Measurements from ENCODE around the gene NDUFA13.
A peak's percentile ranks its signal among the peaks of the same experiment; 100 is the strongest.

Gene NDUFA13

DNA sequence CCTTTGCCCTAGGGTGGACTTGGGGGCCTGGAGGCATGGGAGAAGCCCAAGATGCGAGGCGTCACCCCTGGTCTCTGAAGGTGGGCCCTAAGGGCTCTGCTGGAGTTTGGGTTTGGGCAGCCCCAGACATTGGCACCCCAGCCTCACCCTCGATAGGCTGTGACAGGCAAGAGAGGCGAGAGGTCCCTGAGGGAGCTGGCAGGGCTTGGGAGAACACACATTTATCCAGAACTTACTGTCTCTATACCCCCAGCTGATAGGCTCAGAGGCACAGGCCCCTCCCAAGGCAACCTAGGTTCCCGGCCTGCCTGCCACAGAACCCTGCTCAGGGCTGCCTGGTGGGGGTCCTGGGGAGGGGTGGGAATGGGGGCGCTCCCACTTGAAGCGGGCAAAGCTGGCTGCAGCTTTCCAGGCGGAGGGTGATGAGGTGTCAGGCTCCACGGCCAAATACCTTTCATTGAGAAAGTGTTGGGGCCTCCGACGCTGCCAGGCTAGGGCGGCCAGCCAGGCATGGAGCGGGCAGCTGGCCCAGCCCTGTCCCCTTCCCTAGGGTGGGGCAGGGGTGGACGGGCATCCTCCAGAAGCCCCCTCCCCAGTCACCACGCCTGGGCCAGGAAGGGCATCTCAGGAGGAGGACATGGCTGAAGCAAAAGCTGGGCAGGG is 31.8 kb downstream of the NDUFA13 start:
- TF ChIP-seq YY1 (IDR thresholded peaks at IDR 0.05; ENCODE audit: insufficient read depth, insufficient read length) (no peak), SUZ12 (IDR thresholded peaks at IDR 0.05; ENCODE audit: extremely low read depth, insufficient read depth, insufficient read length) (no peak), ZNF274 (IDR thresholded peaks at IDR 0.05; ENCODE audit: low read depth, low read length) (no peak)

DNA sequence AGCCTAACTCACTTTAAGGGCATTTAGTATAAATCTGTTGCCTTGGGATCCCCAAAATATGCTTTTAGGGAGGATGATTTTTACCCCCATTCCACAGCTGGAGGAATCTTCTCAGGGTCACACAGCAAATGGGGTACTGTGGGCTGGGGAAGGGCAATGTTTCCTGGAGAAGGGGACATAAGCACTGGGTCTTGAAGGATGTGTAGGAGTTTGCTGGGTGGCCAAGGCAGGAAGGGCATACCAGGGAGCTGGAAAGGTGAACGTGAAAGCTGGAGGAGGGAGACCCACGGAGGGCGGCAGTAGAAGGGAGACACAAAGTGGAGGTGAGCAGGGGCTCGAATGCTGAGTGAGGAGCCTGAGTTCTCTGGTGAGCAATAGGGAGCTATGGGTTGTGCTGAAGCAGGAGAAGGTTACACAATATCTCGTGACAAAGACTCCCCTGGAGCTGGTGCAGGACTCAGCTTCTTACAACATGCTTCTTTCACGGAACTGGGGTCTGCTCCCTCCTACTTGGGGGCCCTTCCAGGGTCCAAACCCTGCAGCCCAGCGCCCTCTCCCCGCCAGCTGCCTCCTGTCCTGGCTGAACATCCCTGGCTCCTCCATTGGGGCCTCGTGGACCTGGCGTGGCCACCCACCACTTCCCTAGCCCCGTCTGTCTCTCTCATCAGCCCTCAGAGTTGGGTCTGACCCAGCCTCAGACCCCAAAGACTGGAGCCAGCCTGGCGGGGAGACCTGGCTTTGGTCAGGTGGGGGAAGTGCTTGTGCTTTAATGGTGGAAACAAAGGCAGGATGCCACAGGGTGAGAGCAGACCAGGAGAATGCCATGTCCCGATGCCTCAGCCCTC is 33.1 kb downstream of the NDUFA13 start:
- Histone ChIP-seq H3K36me3 (ENCODE audit: insufficient read depth, insufficient read length, low read length) (peaks cover 26% of the 10 kb centered on the region), H3K9me3 (ENCODE audit: insufficient read depth, low read length) (no peaks in the 10 kb centered on the region), H3K9ac (ENCODE audit: insufficient read length, low read depth) (no peak overlapping the region), H3K4me3 (ENCODE audit: insufficient read length, low read depth) (no peak overlapping the region), H3K4me1 (ENCODE audit: insufficient read depth, insufficient read length) (peaks cover 34% of the 10 kb centered on the region), H3K27me3 (ENCODE audit: insufficient read depth, insufficient read length) (no peaks in the 10 kb centered on the region)
- no peak for TF ChIP-seq ZNF274 (IDR thresholded peaks at IDR 0.05; ENCODE audit: low read depth, low read length)
- TF ChIP-seq SUZ12 (IDR thresholded peaks at IDR 0.05; ENCODE audit: extremely low read depth, insufficient read depth, insufficient read length), result no peak
- TF ChIP-seq YY1 (IDR thresholded peaks at IDR 0.05; ENCODE audit: insufficient read depth, insufficient read length), result no peak
- no peak for DNase-seq (ENCODE audit: low read depth, low spot score)

More for the DNA sequence above, 31.8 kb downstream of the NDUFA13 start:
- no peaks in the 10 kb centered on the region for H3K27me3 ChIP-seq (ENCODE audit: insufficient read depth, insufficient read length)
- H3K4me3 ChIP-seq (ENCODE audit: insufficient read length, low read depth), result no peak overlapping the region
- peak overlapping the region; percentile 58 for H3K9ac ChIP-seq (ENCODE audit: insufficient read length, low read depth)
- H3K4me1 ChIP-seq (ENCODE audit: insufficient read depth, insufficient read length), result peaks cover 34% of the 10 kb centered on the region
- H3K36me3 ChIP-seq (ENCODE audit: insufficient read depth, insufficient read length, low read length), result peaks cover 39% of the 10 kb centered on the region
- no peaks in the 10 kb centered on the region for H3K9me3 ChIP-seq (ENCODE audit: insufficient read depth, low read length)
- no peak for DNase-seq (ENCODE audit: low read depth, low spot score)

DNA sequence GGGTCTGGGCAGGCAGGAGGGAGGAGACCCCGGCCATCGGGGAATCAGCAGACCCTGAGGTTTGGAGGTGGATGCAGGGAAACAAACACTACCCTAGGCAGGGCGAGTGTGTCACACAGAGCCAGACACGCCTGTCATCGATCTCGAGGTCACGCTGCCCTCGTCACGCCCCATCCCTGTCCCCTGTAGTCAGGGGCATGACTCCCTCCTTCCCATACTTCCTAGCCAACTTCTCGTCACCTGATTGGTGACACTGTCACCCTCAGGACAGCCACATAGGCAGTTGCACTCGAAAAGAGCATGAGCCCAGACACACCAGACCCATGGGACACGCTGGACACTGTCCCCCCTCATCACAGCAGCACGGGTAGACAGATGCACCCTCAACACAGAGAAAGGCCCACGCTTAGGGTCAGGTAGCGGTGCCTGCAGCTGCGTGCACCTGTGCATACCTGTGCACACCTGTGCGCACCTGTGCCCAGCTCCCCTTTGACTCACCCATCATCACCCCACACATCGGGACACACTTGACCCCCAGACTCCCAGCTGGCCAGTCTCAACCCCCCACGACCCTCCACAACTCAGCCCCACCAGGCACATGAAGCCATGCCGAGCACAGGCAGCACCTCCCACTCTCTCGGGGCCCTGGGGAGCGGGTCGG is 33.9 kb downstream of the NDUFA13 start:
- Histone ChIP-seq H3K4me3 (ENCODE audit: insufficient read length, low read depth) (no peak overlapping the region), H3K36me3 (ENCODE audit: insufficient read depth, insufficient read length, low read length) (peaks cover 18% of the 10 kb centered on the region), H3K4me1 (ENCODE audit: insufficient read depth, insufficient read length) (peaks cover 37% of the 10 kb centered on the region), H3K27me3 (ENCODE audit: insufficient read depth, insufficient read length) (no peaks in the 10 kb centered on the region), H3K9ac (ENCODE audit: insufficient read length, low read depth) (peak overlapping the region; percentile 52), H3K9me3 (ENCODE audit: insufficient read depth, low read length) (no peaks in the 10 kb centered on the region)
- TF ChIP-seq SUZ12 (IDR thresholded peaks at IDR 0.05; ENCODE audit: extremely low read depth, insufficient read depth, insufficient read length) (no peak), YY1 (IDR thresholded peaks at IDR 0.05; ENCODE audit: insufficient read depth, insufficient read length) (no peak), ZNF274 (IDR thresholded peaks at IDR 0.05; ENCODE audit: low read depth, low read length) (no peak)
- DNase-seq (ENCODE audit: low read depth, low spot score), result no peak

DNA sequence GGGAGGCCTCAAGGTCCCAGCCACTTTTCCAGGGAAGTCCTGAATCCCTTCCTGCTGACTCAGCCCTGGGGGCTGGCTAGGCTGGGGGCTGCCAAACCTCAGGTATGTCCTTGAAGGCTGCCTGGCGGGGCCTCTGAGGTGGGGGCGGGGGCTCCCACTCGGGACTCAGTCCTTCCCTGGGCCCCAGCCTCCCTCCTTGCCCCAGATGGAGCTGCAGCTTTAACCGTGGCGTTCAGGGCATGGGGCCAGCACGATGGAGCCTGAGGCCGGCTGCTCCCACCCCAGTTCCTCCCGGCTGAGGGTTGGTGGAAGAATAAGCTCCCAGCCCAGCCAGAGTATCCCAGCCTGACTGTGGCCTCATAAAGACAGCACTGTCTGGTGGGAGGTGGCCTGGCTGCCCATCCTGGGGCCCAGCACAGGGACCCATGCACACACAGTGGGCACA is 34.5 kb downstream of the NDUFA13 start:
- H3K36me3 ChIP-seq (ENCODE audit: insufficient read depth, insufficient read length, low read length), result peaks cover 13% of the 10 kb centered on the region
- no peaks in the 10 kb centered on the region for H3K9me3 ChIP-seq (ENCODE audit: insufficient read depth, low read length)
- TF ChIP-seq SUZ12 (IDR thresholded peaks at IDR 0.05; ENCODE audit: extremely low read depth, insufficient read depth, insufficient read length) (no peak), ZNF274 (IDR thresholded peaks at IDR 0.05; ENCODE audit: low read depth, low read length) (no peak), YY1 (IDR thresholded peaks at IDR 0.05; ENCODE audit: insufficient read depth, insufficient read length) (no peak)
- no peak for DNase-seq (ENCODE audit: low read depth, low spot score)
- peak overlapping the region; percentile 52 for H3K9ac ChIP-seq (ENCODE audit: insufficient read length, low read depth)
- H3K27me3 ChIP-seq (ENCODE audit: insufficient read depth, insufficient read length), result no peaks in the 10 kb centered on the region
- no peak overlapping the region for H3K4me3 ChIP-seq (ENCODE audit: insufficient read length, low read depth)
- peaks cover 37% of the 10 kb centered on the region for H3K4me1 ChIP-seq (ENCODE audit: insufficient read depth, insufficient read length)

DNA sequence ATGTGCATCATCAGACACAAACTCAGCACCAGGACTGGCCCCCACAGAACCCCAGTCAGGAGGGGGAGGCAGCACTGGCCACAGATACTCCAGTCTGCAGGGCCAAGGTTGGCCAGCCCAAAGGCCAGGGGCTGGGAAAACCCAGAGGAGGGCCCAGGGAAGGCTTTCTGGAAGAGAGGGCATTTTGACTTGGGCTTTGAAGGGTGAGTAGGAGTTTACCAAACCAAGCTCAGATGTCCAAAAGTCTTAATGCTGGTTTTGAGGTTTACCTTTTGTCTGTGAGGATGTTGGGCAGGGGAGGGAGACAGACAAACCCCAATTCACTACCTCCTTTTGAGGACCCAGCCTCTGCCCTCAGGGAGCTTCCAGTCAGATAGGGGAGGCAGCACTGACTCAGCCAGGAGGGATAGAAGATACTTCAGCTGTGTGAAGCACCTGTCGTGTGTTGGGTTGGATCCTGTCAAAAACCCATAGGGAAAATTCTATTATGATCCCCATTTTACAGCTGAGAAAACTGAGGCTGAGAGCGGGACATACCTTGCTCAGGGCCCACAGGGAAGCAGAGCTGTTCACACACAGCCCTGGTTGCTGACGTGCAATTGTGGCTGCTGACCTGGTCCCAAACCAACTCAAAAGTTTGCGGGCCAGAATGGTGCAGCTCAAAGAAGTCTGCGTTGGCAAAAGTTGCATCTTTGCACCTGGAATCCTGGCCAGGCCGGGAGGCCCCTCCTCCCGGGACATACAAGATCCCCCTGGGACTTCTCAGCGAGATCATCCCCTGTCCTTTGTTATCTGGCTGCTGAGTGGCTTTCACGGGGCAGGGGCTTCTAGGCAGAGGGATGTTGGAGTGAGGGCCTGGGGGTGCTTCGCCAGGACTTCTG is 35.2 kb downstream of the NDUFA13 start:
- Histone ChIP-seq H3K9me3 (ENCODE audit: insufficient read depth, low read length) (no peaks in the 10 kb centered on the region), H3K4me3 (ENCODE audit: insufficient read length, low read depth) (no peak overlapping the region), H3K36me3 (ENCODE audit: insufficient read depth, insufficient read length, low read length) (peaks cover 7% of the 10 kb centered on the region), H3K4me1 (ENCODE audit: insufficient read depth, insufficient read length) (peaks cover 37% of the 10 kb centered on the region), H3K27me3 (ENCODE audit: insufficient read depth, insufficient read length) (no peaks in the 10 kb centered on the region), H3K9ac (ENCODE audit: insufficient read length, low read depth) (no peak overlapping the region)
- DNase-seq (ENCODE audit: low read depth, low spot score), result no peak
- TF ChIP-seq SUZ12 (IDR thresholded peaks at IDR 0.05; ENCODE audit: extremely low read depth, insufficient read depth, insufficient read length), result no peak
- no peak for TF ChIP-seq ZNF274 (IDR thresholded peaks at IDR 0.05; ENCODE audit: low read depth, low read length)
- no peak for TF ChIP-seq YY1 (IDR thresholded peaks at IDR 0.05; ENCODE audit: insufficient read depth, insufficient read length)

DNA sequence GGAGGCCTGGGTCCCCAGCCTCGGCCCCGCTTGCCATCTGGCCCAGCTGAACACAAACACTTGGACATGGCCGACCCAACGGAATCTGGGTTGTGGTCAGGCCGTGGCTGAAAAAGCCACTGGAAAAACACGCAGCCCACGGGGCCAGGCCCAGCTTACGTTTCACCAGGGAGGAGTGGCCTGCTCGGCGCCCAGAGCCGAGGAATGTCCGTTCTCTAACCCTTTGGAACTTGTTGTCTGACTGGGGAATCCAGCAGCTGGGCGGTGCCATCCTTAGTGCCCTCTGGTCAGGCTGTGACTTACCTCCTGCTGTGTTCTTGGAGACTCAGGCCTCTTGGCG is 35.8 kb downstream of the NDUFA13 start:
- H3K9ac ChIP-seq (ENCODE audit: insufficient read length, low read depth), result no peak overlapping the region
- TF ChIP-seq SUZ12 (IDR thresholded peaks at IDR 0.05; ENCODE audit: extremely low read depth, insufficient read depth, insufficient read length) (no peak), YY1 (IDR thresholded peaks at IDR 0.05; ENCODE audit: insufficient read depth, insufficient read length) (no peak), ZNF274 (IDR thresholded peaks at IDR 0.05; ENCODE audit: low read depth, low read length) (no peak)
- no peaks in the 10 kb centered on the region for H3K9me3 ChIP-seq (ENCODE audit: insufficient read depth, low read length)
- no peak overlapping the region for H3K4me3 ChIP-seq (ENCODE audit: insufficient read length, low read depth)
- H3K27me3 ChIP-seq (ENCODE audit: insufficient read depth, insufficient read length), result no peaks in the 10 kb centered on the region
- H3K36me3 ChIP-seq (ENCODE audit: insufficient read depth, insufficient read length, low read length), result peaks cover 3% of the 10 kb centered on the region
- DNase-seq (ENCODE audit: low read depth, low spot score), result no peak
- H3K4me1 ChIP-seq (ENCODE audit: insufficient read depth, insufficient read length), result peaks cover 33% of the 10 kb centered on the region

All from NT2/D1 (cell line).